Stimulated activated CD8-positive, alpha-beta memory T cell treated with anti-CD3 and anti-CD28 coated beads, Interleukin-7, amount 100 ng/mL, for 24 hours (primary cell): Measurements from ENCODE around the gene DYNC2I2.
A peak's percentile ranks its signal among the peaks of the same experiment; 100 is the strongest.
"Not testable (repeated sequence)": the region's sequence is repeated elsewhere in the genome, so short reads cannot be mapped to it uniquely, and the experiment has no call there.

Experiments used
- DNase-seq: peaks from one replicate; pipeline ENCODE4 v3.0.0-alpha.2; 2020; ENCODE audit warnings: low read depth

DYNC2I2 gene

GRCh38 chr9:128656416-128657343 is at the start of gene DYNC2I2:
Gene DYNC2I2, minus strand, starts transcription at chr9:128656847. Its CDS starts 121 bp downstream, at chr9:128656726.
- peak; percentile 93 for DNase-seq

GRCh38 chr9:128706045-128706444 is 49.4 kb upstream of the DYNC2I2 start:
- no peak for DNase-seq

- DNase-seq: no peak
Measured at GRCh38 chr9:128705051-128705965, 48.7 kb upstream of the DYNC2I2 start.

- no peak for DNase-seq
Measured at GRCh38 chr9:128704356-128704670, 47.7 kb upstream of the DYNC2I2 start.

GRCh38 chr9:128703616-128704355 is 47.1 kb upstream of the DYNC2I2 start:
- no peak for DNase-seq

- no peak for DNase-seq
Measured at GRCh38 chr9:128702949-128703615, 46.4 kb upstream of the DYNC2I2 start.

- peak; percentile 83 for DNase-seq
Measured at GRCh38 chr9:128702445-128702948, 45.9 kb upstream of the DYNC2I2 start, which contains the start of gene PKN3. Gene PKN3, plus strand, starts transcription at chr9:128702503. Its CDS starts 413 bp downstream, at chr9:128702916.

- DNase-seq: no peak
Measured at GRCh38 chr9:128701227-128701854, 44.7 kb upstream of the DYNC2I2 start.

GRCh38 chr9:128699096-128699795 is 42.6 kb upstream of the DYNC2I2 start:
- DNase-seq: not testable (repeated sequence)

GRCh38 chr9:128696923-128697707 is 40.5 kb upstream of the DYNC2I2 start:
- no peak for DNase-seq

GRCh38 chr9:128694344-128694743 is 37.7 kb upstream of the DYNC2I2 start:
- DNase-seq: no peak

- DNase-seq: not testable (repeated sequence)
Measured at GRCh38 chr9:128693738-128694137, 37.1 kb upstream of the DYNC2I2 start.

GRCh38 chr9:128690684-128691034 is 34.0 kb upstream of the DYNC2I2 start:
- DNase-seq: no peak

GRCh38 chr9:128689820-128690683 is 33.4 kb upstream of the DYNC2I2 start:
- no peak for DNase-seq

- DNase-seq: no peak
Measured at GRCh38 chr9:128689293-128689774, 32.7 kb upstream of the DYNC2I2 start.

GRCh38 chr9:128688501-128689292 is 32.0 kb upstream of the DYNC2I2 start, which contains the start of gene SET:
Gene SET, plus strand, starts transcription at chr9:128689222. Its CDS starts 361 bp downstream, at chr9:128689583.
- peak; percentile 83 for DNase-seq

- no peak for DNase-seq
Measured at GRCh38 chr9:128687453-128687852, 30.8 kb upstream of the DYNC2I2 start.
